ENCODE results near the gene GCNT1.

GCNT1 gene

GRCh38 chr9:76414661-76415060, 44.3 kb upstream of the GCNT1 start:
- Histone ChIP-seq H3K36me3 (ENCODE audit: insufficient read depth, low read length) (no peaks in the 10 kb centered on the region), H3K27ac (ENCODE audit: low read length) (no peak overlapping the region), H4K20me1 (ENCODE audit: insufficient read depth, low read length) (no peaks in the 10 kb centered on the region), H3K9ac (ENCODE audit: low read depth, low read length) (no peak overlapping the region), H3K4me2 (ENCODE audit: insufficient read depth, low read length) (no peak overlapping the region), H3K4me1 (ENCODE audit: insufficient read depth, low read length) (no peaks in the 10 kb centered on the region), H3K4me3 (ENCODE audit: low read depth in 1 of 2, low read length in 2 of 2) (no peak overlapping the region), H3K9me3 (ENCODE audit: insufficient read depth, low read length, severe bottlenecking) (no peaks in the 10 kb centered on the region), H3K79me2 (ENCODE audit: insufficient read depth, low read length) (no peaks in the 10 kb centered on the region), H3K27me3 (ENCODE audit: insufficient read depth, low read length, poor library complexity) (no peaks in the 10 kb centered on the region), H2AFZ (ENCODE audit: low read depth, low read length) (no peak overlapping the region)
- DNase-seq (no peak), ATAC-seq (ENCODE audit: insufficient read depth, low read depth) (0 out of 3 replicates have a peak, but pooled peaks have one; percentile 42)
- no peak for TF ChIP-seq CTCF (IDR thresholded peaks at IDR 0.05; ENCODE audit: borderline replicate concordance, extremely low read depth, low read length, poor library complexity, severe bottlenecking)
- no peak for TF ChIP-seq EZH2 (IDR thresholded peaks at IDR 0.05; ENCODE audit: borderline replicate concordance, low read depth, low read length, severe bottlenecking)

- H3K9ac ChIP-seq (ENCODE audit: low read depth, low read length), result no peak overlapping the region
- no peaks in the 10 kb centered on the region for H3K27me3 ChIP-seq (ENCODE audit: insufficient read depth, low read length, poor library complexity)
- H3K27ac ChIP-seq (ENCODE audit: low read length), result no peak overlapping the region
- H3K4me1 ChIP-seq (ENCODE audit: insufficient read depth, low read length), result no peaks in the 10 kb centered on the region
- no peaks in the 10 kb centered on the region for H3K79me2 ChIP-seq (ENCODE audit: insufficient read depth, low read length)
- no peak overlapping the region for H2AFZ ChIP-seq (ENCODE audit: low read depth, low read length)
- H3K4me3 ChIP-seq (ENCODE audit: low read depth in 1 of 2, low read length in 2 of 2), result no peak overlapping the region
- H3K4me2 ChIP-seq (ENCODE audit: insufficient read depth, low read length), result no peak overlapping the region
- DNase-seq (no peak), ATAC-seq (ENCODE audit: insufficient read depth, low read depth) (no peak)
- H4K20me1 ChIP-seq (ENCODE audit: insufficient read depth, low read length), result no peaks in the 10 kb centered on the region
- TF ChIP-seq EZH2 (IDR thresholded peaks at IDR 0.05; ENCODE audit: borderline replicate concordance, low read depth, low read length, severe bottlenecking) (no peak), CTCF (IDR thresholded peaks at IDR 0.05; ENCODE audit: borderline replicate concordance, extremely low read depth, low read length, poor library complexity, severe bottlenecking) (no peak)
- no peaks in the 10 kb centered on the region for H3K9me3 ChIP-seq (ENCODE audit: insufficient read depth, low read length, severe bottlenecking)
- no peaks in the 10 kb centered on the region for H3K36me3 ChIP-seq (ENCODE audit: insufficient read depth, low read length)
Observed at GRCh38 chr9:76415154-76415553, 43.8 kb upstream of the GCNT1 start.

GRCh38 chr9:76415731-76416130, 43.3 kb upstream of the GCNT1 start:
- Histone ChIP-seq H3K36me3 (ENCODE audit: insufficient read depth, low read length) (no peaks in the 10 kb centered on the region), H3K9ac (ENCODE audit: low read depth, low read length) (no peak overlapping the region), H4K20me1 (ENCODE audit: insufficient read depth, low read length) (no peaks in the 10 kb centered on the region), H3K27ac (ENCODE audit: low read length) (no peak overlapping the region), H3K27me3 (ENCODE audit: insufficient read depth, low read length, poor library complexity) (no peaks in the 10 kb centered on the region), H2AFZ (ENCODE audit: low read depth, low read length) (no peak overlapping the region), H3K4me1 (ENCODE audit: insufficient read depth, low read length) (no peaks in the 10 kb centered on the region), H3K4me3 (ENCODE audit: low read depth in 1 of 2, low read length in 2 of 2) (no peak overlapping the region), H3K4me2 (ENCODE audit: insufficient read depth, low read length) (no peak overlapping the region), H3K9me3 (ENCODE audit: insufficient read depth, low read length, severe bottlenecking) (no peaks in the 10 kb centered on the region), H3K79me2 (ENCODE audit: insufficient read depth, low read length) (no peaks in the 10 kb centered on the region)
- ATAC-seq (ENCODE audit: insufficient read depth, low read depth) (no peak), DNase-seq (no peak)
- no peak for TF ChIP-seq EZH2 (IDR thresholded peaks at IDR 0.05; ENCODE audit: borderline replicate concordance, low read depth, low read length, severe bottlenecking)
- TF ChIP-seq CTCF (IDR thresholded peaks at IDR 0.05; ENCODE audit: borderline replicate concordance, extremely low read depth, low read length, poor library complexity, severe bottlenecking), result no peak

GRCh38 chr9:76417394-76417793, 41.6 kb upstream of the GCNT1 start:
- H3K27me3 ChIP-seq (ENCODE audit: insufficient read depth, low read length, poor library complexity), result no peaks in the 10 kb centered on the region
- no peak for TF ChIP-seq CTCF (IDR thresholded peaks at IDR 0.05; ENCODE audit: borderline replicate concordance, extremely low read depth, low read length, poor library complexity, severe bottlenecking)
- TF ChIP-seq EZH2 (IDR thresholded peaks at IDR 0.05; ENCODE audit: borderline replicate concordance, low read depth, low read length, severe bottlenecking), result no peak
- H3K9ac ChIP-seq (ENCODE audit: low read depth, low read length), result no peak overlapping the region
- DNase-seq, result no peak
- no peak overlapping the region for H2AFZ ChIP-seq (ENCODE audit: low read depth, low read length)
- H3K4me3 ChIP-seq (ENCODE audit: low read depth in 1 of 2, low read length in 2 of 2), result no peak overlapping the region
- H3K36me3 ChIP-seq (ENCODE audit: insufficient read depth, low read length), result no peaks in the 10 kb centered on the region
- H3K4me2 ChIP-seq (ENCODE audit: insufficient read depth, low read length), result no peak overlapping the region
- H3K4me1 ChIP-seq (ENCODE audit: insufficient read depth, low read length), result no peaks in the 10 kb centered on the region
- ATAC-seq (ENCODE audit: insufficient read depth, low read depth), result no peak
- no peaks in the 10 kb centered on the region for H4K20me1 ChIP-seq (ENCODE audit: insufficient read depth, low read length)
- H3K79me2 ChIP-seq (ENCODE audit: insufficient read depth, low read length), result no peaks in the 10 kb centered on the region
- H3K9me3 ChIP-seq (ENCODE audit: insufficient read depth, low read length, severe bottlenecking), result no peaks in the 10 kb centered on the region
- H3K27ac ChIP-seq (ENCODE audit: low read length), result no peak overlapping the region
